Cortex of kidney (tissue), 1 donor: ENCODE results near the gene CAMK1.

Source experiments
- DNase-seq: peaks from one replicate; lab custom pipeline; 2025; lab: John Stamatoyannopoulos, UW

The CAMK1 gene

DNA sequence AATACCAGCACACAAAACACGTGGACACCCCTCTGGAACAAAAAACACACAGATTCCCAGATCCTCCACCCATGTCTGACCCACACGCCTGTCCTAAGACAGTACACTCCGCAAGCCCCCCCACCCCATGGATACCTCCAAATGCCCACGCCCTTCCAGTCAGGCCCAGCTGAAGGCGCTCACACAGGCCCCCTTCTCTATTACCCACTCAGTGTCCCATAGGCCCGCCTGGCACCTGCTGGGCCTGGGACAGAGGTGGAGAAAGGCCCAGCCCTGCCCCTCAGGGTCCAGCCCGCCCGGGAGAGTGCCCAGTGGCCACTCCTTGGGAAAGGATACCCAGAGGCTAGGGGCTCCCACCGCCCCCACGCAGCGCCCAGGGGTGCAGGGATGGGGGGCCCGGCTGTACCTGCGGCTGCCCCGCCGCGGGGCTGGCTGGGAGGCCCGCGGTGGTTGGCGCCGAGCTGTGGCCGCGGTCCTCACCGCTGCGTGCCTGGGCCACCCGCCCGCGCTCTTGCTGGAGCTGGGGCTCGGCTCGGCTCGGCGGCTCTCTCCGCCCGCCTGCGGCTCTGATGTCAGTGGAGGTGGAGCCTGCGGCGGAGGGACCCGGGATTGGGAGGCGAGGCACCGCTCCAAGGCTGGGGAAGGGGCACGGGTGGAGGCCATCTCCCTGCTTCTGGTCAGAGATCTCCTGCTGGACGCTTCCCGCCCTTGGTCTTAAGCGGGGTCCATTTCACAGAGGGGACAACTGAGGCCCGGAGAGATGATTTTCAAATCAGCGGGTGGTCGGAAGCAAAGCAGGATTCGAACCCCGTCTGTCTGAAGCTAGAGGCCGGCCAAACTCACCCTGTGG, at the start of gene CAMK1:
TSS of gene CAMK1 (minus strand) at position 522 of the 850 bp plus-strand sequence. CDS start 2,198 bp downstream, outside the sequence.
- no peak for DNase-seq

GRCh38 chr3:9818666-9819335, 49.1 kb upstream of the CAMK1 start:
- DNase-seq: no peak

DNA sequence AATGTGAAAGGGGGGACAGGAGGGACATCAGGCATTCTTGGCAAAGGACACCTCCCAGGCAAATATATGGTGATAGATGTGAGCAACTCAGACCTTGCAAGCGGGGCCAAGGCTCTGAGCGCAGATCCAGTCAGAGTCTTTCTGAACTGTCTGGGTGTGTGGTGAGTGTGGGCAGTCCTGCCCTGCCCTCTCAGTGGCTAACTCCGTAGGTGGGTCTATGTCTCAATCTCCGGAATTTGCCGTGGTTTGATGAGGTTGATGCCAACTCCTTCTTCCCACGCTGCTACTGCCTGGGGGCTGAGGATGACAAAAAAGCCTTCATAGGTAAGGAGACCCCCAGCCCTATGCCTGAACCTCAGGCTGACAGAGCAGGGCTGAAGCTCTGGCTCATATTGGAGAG, 47.7 kb upstream of the CAMK1 start:
- DNase-seq: no peak

DNA sequence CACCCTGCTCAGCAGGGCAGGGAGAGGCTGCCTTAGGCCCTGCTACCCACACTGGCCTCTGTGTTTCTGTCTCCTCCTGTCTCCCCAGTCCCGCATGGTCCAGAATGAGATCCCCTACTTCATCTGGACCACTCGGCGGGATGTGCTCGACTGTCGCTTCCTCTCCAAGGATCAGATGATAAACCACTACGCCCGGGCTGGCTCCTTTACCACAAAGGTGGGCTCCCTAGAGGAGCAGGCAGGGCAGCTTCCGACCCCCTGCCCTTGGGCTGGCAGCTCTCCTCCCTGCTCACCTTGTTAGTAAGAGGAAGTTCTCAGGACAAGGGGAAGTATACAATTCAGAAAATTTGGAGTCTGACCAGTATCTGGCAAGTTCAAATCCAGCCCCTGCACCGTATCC, 46.2 kb upstream of the CAMK1 start:
- DNase-seq: no peak

GRCh38 chr3:9812870-9813483, 43.2 kb upstream of the CAMK1 start:
- DNase-seq: no peak

DNA sequence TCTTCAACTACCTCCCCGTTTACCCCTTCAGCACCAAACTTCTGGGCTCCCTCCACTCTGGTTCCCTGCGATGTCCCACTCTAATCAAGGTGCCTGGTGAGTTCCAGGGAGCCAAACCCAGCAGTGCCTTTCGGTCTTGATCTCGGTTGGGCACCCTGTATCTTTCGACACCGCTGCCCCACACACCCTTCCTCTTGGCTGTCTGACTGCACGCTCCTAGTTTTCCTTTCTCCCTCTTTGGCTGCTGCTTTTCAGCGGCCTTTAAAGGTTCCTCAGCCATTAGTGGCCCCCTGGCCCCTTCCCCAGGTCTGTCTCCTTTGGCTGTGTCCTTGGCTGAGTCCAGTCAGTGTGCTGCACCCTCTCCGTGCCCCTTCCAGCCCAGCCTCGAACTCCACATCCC, 41.1 kb upstream of the CAMK1 start:
- DNase-seq: no peak

GRCh38 chr3:9810433-9810770, 40.7 kb upstream of the CAMK1 start:
- DNase-seq: no peak

- no peak for DNase-seq
Measured at GRCh38 chr3:9809615-9810432, 40.1 kb upstream of the CAMK1 start, which contains the start of gene TTLL3. Gene TTLL3 (plus strand): TSS chr3:9810262. CDS start chr3:9810662, 400 bp downstream.

GRCh38 chr3:9809239-9809614, 39.5 kb upstream of the CAMK1 start:
- DNase-seq: no peak

GRCh38 chr3:9808345-9809037, 38.7 kb upstream of the CAMK1 start:
- DNase-seq: no peak

DNA sequence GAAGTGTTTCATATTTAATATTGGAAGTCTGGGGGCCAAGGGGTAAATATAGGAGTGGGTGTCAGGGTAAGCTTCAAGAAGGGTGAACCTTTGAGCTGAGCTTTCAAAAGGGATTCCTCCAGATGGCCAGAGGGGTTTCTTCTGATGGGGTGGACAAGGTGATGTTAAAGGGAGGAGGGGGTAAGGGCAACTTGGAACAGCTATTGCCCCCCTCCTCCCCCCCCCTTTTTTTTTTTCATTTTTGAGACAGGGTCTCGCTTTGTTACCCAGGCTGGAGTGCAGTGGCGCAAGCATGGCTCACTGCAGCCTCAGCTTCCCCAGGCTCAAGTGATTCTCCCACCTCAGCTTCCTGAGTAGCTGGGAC, 38.2 kb upstream of the CAMK1 start:
- DNase-seq: no peak

GRCh38 chr3:9806688-9807589, 37.2 kb upstream of the CAMK1 start:
- no peak for DNase-seq

DNA sequence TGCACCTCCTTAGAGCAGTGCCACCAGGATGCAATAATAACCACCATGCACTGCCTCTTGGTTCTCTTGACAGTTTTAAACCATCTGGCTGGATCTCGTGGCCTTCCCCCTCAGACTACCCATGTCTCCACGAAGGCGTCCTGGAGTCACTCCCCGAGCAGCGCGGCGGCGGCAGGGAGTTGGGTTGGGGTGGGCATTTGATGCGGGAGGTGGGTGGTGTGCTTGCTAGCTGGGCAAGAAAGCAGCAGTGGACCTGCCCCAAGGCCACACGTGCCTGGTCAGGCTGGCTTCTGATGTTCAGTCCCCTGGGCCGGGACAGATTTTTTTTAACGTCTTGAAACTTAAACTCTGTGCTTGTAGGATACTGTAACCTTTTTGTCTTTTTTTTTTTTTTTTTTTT, 36.4 kb upstream of the CAMK1 start:
- DNase-seq: no peak

DNA sequence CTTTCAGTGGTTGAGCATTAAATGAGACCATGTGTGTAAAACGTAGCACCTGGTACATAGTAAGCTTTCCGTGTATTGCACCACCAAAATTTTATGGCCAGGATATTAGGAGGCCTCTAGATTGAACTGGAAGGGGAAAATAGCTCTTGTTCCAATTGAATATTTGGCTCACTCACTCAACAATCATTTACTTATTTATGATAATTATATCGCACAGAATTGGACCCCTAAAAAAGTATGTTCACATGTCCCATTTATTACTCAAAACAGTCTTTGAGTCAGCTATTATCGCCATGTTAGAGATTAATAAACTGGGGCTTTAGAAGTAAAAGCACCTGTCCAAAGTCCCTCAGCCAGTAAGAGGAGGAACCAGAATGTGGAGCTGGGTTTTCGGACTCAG, 35.2 kb upstream of the CAMK1 start:
- DNase-seq: no peak

- DNase-seq: no peak
Measured at GRCh38 chr3:9803494-9803893, 33.7 kb upstream of the CAMK1 start.

GRCh38 chr3:9800529-9800928, 30.8 kb upstream of the CAMK1 start:
- no peak for DNase-seq

- no peak for DNase-seq
Measured at GRCh38 chr3:9797196-9797945, 27.6 kb upstream of the CAMK1 start.

GRCh38 chr3:9795207-9795606, 25.5 kb upstream of the CAMK1 start:
- no peak for DNase-seq

- DNase-seq: no peak
Measured at GRCh38 chr3:9794400-9794799, 24.7 kb upstream of the CAMK1 start.
